Measurements from ENCODE around the gene LSM14A. TPM values are rescaled to one million over a fixed set of nuclear protein-coding genes. Genes with fewer than 3 reads are reported as not detected.

The LSM14A gene
- total and polyA plus RNA-seq, 2 of the 8 experiments (the other 6 are each of a cell fraction or from before 2014, with no cell fraction given), result 117 to 195 TPM

DNA sequence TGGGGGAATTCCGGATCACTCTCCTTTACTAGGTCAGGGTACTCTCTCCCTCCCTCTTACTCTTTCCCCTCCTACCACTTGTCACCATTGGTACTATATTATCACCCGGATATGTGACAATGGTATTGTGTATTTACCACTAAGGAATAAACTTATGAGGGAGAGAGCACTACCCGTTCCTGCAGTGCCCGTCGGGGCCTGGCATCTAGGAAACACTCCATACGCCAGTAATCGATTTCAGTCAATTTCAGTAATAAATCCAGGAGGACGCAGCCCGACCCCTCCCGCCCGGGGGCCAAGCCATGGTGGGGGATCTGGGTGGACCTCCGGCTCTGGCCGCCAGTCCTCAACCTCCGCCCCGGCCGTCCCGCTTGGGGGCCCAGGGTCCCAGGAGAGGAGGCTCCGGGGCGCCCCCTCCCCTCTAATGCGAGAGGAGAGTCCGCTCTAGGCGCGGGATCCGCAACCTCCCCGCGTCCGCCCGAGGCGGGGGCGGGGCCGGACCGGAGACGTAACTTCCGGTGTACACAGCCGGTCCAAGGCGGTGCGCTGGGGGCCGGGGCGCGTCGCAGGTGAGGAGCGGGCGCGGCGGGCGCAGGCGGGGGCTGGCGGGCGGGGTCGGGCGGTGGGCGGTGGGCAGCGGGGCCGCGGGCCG lies 81.9 kb downstream of the LSM14A start, which contains the start of gene GARRE1:
TSS of gene GARRE1 (plus strand) at position 509 of the 652 bp plus-strand sequence. CDS start 45,920 bp downstream, outside the sequence.
- peak within 1 kb of the TSS; percentile 80 for H4K5ac ChIP-seq (ENCODE audit: insufficient read length, low read depth, low read length)
- peak within 1 kb of the TSS; percentile 82; the same call in 1 of the 2 replicates for H3K27ac ChIP-seq (ENCODE audit: low read depth, low read length)
- WGBS, 2 experiments (ENCODE audit: extremely low coverage in 1 of 2, insufficient coverage in 1 of 2, insufficient read length in 1 of 2, insufficient replicate concordance in 2 of 2, low coverage in 1 of 2, low lambda C conversion rate in 2 of 2, missing lambda C conversion rate in 1 of 2), result 3% methylated on average over 15 of the region's 56 CpGs; no CpG with 5 or more reads in 1 of the 2 experiments
- H2BK20ac ChIP-seq (ENCODE audit: low read length), result no peak within 1 kb of the TSS
- H2BK12ac ChIP-seq (ENCODE audit: low read depth, low read length), result peak within 1 kb of the TSS; percentile 27; the same call in 1 of the 2 replicates
- no peak within 1 kb of the TSS for H3K23ac ChIP-seq (ENCODE audit: insufficient read length)
- peak within 1 kb of the TSS; percentile 94 for H4K8ac ChIP-seq (ENCODE audit: extremely low read depth, insufficient read depth, low read length)
- H3K79me1 ChIP-seq (ENCODE audit: low read depth, low read length), result no peaks in the 10 kb centered on the region
- ChIA-PET CTCF (ENCODE audit: partially characterized antibody) (interaction anchor here (1.0 to 1.2 kb wide), 2 partner anchors 13 to 31 kb away, joined by 3 to 4 read pairs; no protein-coding TSS in a partner anchor), POLR2A (ENCODE audit: partially characterized antibody) (interaction anchor here (0.6 to 0.9 kb wide), 3 partner anchors 11 to 81 kb away, joined by 3 to 4 read pairs (median 3); no protein-coding TSS in a partner anchor)
- no peak for FAIRE-seq
- peak within 1 kb of the TSS; percentile 91; the same call in 1 of the 2 replicates for H2AFZ ChIP-seq (ENCODE audit: low read length)
- H3K9ac ChIP-seq (replicated peaks in 1 of 4; ENCODE audit: extremely low read depth in 1 of 4, low read depth in 3 of 4, low read length in 3 of 4), result peak within 1 kb of the TSS; percentile 66 to 98 (median 77)
- H3K79me2 ChIP-seq (ENCODE audit: control insufficient read depth in 1 of 2, insufficient read depth in 2 of 2, low read length in 2 of 2), result peaks cover 0 to 34% of the 10 kb centered on the region in 2 experiments; a peak in 2 of 4 replicates
- no peak within 1 kb of the TSS for H2BK120ac ChIP-seq (replicated peaks; ENCODE audit: low read depth, low read length)
- H4K20me1 ChIP-seq (replicated peaks in 1 of 2; ENCODE audit: control insufficient read depth in 1 of 2, insufficient read depth in 2 of 2, low read length in 2 of 2), result no peaks in the 10 kb centered on the region
- DNase-seq (ENCODE audit: low read depth in 1 of 2, low spot score in 2 of 2), result peak; percentile 50 to 96
- H3K4me1 ChIP-seq (replicated peaks in 1 of 4; ENCODE audit: control insufficient read depth in 3 of 4, insufficient read depth in 4 of 4, low read length in 3 of 4), result no peaks in the 10 kb centered on the region; a peak in 2 of 7 replicates
- H3K36me3 ChIP-seq (ENCODE audit: control insufficient read depth in 2 of 4, insufficient read depth in 4 of 4, low read length in 3 of 4), result no peaks in the 10 kb centered on the region
- H2BK5ac ChIP-seq (ENCODE audit: low read depth, low read length), result 0 out of 2 replicates have a peak within 1 kb of the TSS, but pooled peaks have one; percentile 52
- peak within 1 kb of the TSS; percentile 69 for H3K56ac ChIP-seq (replicated peaks; ENCODE audit: insufficient read length, low read depth, low read length)
- no peaks in the 10 kb centered on the region for H3K9me3 ChIP-seq (ENCODE audit: insufficient read depth in 2 of 2, low read depth in 1 of 2, low read length in 1 of 2)
- H2BK15ac ChIP-seq (ENCODE audit: low read length), result no peak within 1 kb of the TSS
- H3K4me3 ChIP-seq (ENCODE audit: extremely low read depth in 1 of 4, insufficient read depth in 2 of 4, low read depth in 3 of 4, low read length in 4 of 4), result peak within 1 kb of the TSS; percentile 67 to 97 (median 82)
- peak within 1 kb of the TSS; percentile 60 for H3K18ac ChIP-seq (ENCODE audit: extremely low read depth, low read length)
- H2AK5ac ChIP-seq (ENCODE audit: low read depth, low read length), result no peak within 1 kb of the TSS
- no peak within 1 kb of the TSS for H3K14ac ChIP-seq (ENCODE audit: insufficient read length)
- H3K23me2 ChIP-seq (ENCODE audit: low read depth, low read length), result peaks cover 8% of the 10 kb centered on the region; the same call in 1 of the 2 replicates
- H3K4ac ChIP-seq (replicated peaks; ENCODE audit: insufficient read length, low read depth, low read length), result no peak within 1 kb of the TSS
- H4K91ac ChIP-seq (replicated peaks; ENCODE audit: insufficient read length, low read length), result peak within 1 kb of the TSS; percentile 69
- H3K4me2 ChIP-seq (ENCODE audit: insufficient read depth in 1 of 2, low read depth in 2 of 2, low read length in 2 of 2), result peak within 1 kb of the TSS; percentile 78 to 79
- no peaks in the 10 kb centered on the region for H3K27me3 ChIP-seq (replicated peaks in 1 of 4; ENCODE audit: control insufficient read depth in 3 of 4, extremely low read depth in 1 of 4, insufficient read depth in 3 of 4, low read length in 3 of 4)
- TF ChIP-seq CREB1 (IDR thresholded peaks at IDR 0.05), result peak; percentile 76
- peak; percentile 61 for TF ChIP-seq TBP (IDR thresholded peaks at IDR 0.05; ENCODE audit: low read depth, low read length)
- no peak for TF ChIP-seq SIRT6 (IDR thresholded peaks at IDR 0.05; ENCODE audit: low read length)
- TF ChIP-seq PHF8 (conservative IDR thresholded peaks at IDR 0.05; ENCODE audit: low read depth, low read length), result peak; percentile 81
- peak; percentile 4 for TF ChIP-seq KDM4A (IDR thresholded peaks at IDR 0.05; ENCODE audit: low read depth, low read length, severe bottlenecking)
- TF ChIP-seq ASH2L (IDR thresholded peaks at IDR 0.05; ENCODE audit: low read length), result peak; percentile 73
- TF ChIP-seq TAF1 (IDR thresholded peaks at IDR 0.05; ENCODE audit: low read depth, low read length), result peak; percentile 84
- TF ChIP-seq EGR1 (IDR thresholded peaks at IDR 0.05; ENCODE audit: borderline replicate concordance, low read depth, low read length), result peak; percentile 73; the same call in 1 of the 2 replicates
- no peak for TF ChIP-seq KDM5A (IDR thresholded peaks at IDR 0.05; ENCODE audit: low read length)
- no peak for TF ChIP-seq SRF (IDR thresholded peaks at IDR 0.05; ENCODE audit: low read depth, low read length)
- peak in 1 of 2 experiments; percentile 65; a peak in 1 of 3 replicates for TF ChIP-seq POLR2A (IDR thresholded peaks at IDR 0.05; ENCODE audit: control extremely low read depth in 1 of 2, low read depth in 2 of 2, low read length in 2 of 2)
- no peak for TF ChIP-seq RFX5 (IDR thresholded peaks at IDR 0.05; ENCODE audit: borderline replicate concordance, low read depth, low read length)
- TF ChIP-seq TAF7 (optimal IDR thresholded peaks at IDR 0.05; ENCODE audit: borderline replicate concordance, low read depth, low read length), result peak; percentile 51
